ENCODE measurements around the gene CTBP2.

Gene CTBP2

GRCh38 chr10:125005312-125006187, 154.8 kb downstream of the CTBP2 start:
- TF ChIP-seq CTCF (IDR thresholded peaks at IDR 0.05; ENCODE audit: control extremely low read depth, extremely low read depth, low read depth, missing control alignments) = no peak
- no peak for DNase-seq (ENCODE audit: extremely low spot score)
- POLR2A ChIA-PET = no interaction called here
- CTCF ChIA-PET = interaction anchor here (2.2 kb wide), 1 partner anchor 12 kb away, joined by 4 read pairs; no protein-coding TSS in a partner anchor

GRCh38 chr10:125004571-125005311, 155.6 kb downstream of the CTBP2 start:
- ChIA-PET POLR2A (no interaction called here), CTCF (no interaction called here)
- no peak for DNase-seq (ENCODE audit: extremely low spot score)
- TF ChIP-seq CTCF (IDR thresholded peaks at IDR 0.05; ENCODE audit: control extremely low read depth, extremely low read depth, low read depth, missing control alignments) = no peak

GRCh38 chr10:125003901-125004467, 156.4 kb downstream of the CTBP2 start:
- no peak for TF ChIP-seq CTCF (IDR thresholded peaks at IDR 0.05; ENCODE audit: control extremely low read depth, extremely low read depth, low read depth, missing control alignments)
- CTCF ChIA-PET = no interaction called here
- no peak for DNase-seq (ENCODE audit: extremely low spot score)
- POLR2A ChIA-PET = no interaction called here

GRCh38 chr10:125003146-125003900, 157.0 kb downstream of the CTBP2 start:
- DNase-seq (ENCODE audit: extremely low spot score) = no peak
- no peak for TF ChIP-seq CTCF (IDR thresholded peaks at IDR 0.05; ENCODE audit: control extremely low read depth, extremely low read depth, low read depth, missing control alignments)
- ChIA-PET CTCF (no interaction called here), POLR2A (no interaction called here)

- POLR2A ChIA-PET = no interaction called here
These were observed 157.8 kb downstream of the CTBP2 start for GRCh38 chr10:125002423-125003145.

More at GRCh38 chr10:125002423-125003145, 157.8 kb downstream of the CTBP2 start:
- no peak for TF ChIP-seq CTCF (IDR thresholded peaks at IDR 0.05; ENCODE audit: control extremely low read depth, extremely low read depth, low read depth, missing control alignments)
- CTCF ChIA-PET = interaction anchor here (2.1 kb wide), 1 partner anchor 10 kb away, joined by 15 read pairs; no protein-coding TSS in a partner anchor
- DNase-seq (ENCODE audit: extremely low spot score) = no peak

Measured in GM10248 (cell line).